ENCODE data around the gene TMEM187. TPM values are rescaled to one million over a fixed set of nuclear protein-coding genes. Genes with fewer than 3 reads are reported as not detected.

Gene TMEM187
- total RNA-seq, 1 donor from 2014 or later: 19.2 TPM

DNA sequence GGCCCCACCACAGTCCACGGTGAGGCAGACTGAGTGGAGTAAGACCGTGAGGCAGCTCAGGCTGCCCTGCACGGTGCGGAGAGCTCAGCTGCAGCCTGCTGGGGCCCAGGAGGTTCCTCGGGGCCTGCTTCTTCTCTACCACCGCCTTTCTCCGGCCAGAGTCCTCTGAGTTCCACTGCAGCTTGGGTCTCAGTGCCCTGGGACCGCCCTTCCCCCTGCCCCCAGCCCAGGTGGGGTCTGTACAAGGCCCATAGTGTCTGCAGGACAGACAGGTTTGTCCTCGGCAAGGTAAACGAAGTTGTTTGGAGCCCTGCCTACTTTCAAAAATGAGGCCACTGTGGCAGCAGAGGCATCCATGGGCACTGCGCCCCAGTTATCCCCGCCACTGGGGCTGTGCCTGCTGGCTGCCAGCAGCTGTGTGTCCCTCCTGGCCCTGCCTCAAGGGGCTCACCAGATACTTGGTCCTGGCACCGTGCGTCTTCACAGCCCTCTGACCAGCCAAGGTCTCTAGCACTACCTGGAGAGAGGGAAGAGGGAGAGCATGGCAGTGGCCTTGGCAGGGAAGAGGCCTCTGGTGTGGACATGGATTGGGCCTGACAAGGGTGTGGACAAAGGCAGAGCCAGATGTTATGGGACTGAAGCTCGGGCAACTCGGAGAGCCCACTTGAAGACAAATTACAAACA, 43.2 kb downstream of the TMEM187 start:
- Mint-ChIP-seq H3K4me1 (ENCODE audit: unreplicated experiment) (peaks cover 15% of the 10 kb centered on the region), H3K9me3 (ENCODE audit: unreplicated experiment) (no peaks in the 10 kb centered on the region)

DNA sequence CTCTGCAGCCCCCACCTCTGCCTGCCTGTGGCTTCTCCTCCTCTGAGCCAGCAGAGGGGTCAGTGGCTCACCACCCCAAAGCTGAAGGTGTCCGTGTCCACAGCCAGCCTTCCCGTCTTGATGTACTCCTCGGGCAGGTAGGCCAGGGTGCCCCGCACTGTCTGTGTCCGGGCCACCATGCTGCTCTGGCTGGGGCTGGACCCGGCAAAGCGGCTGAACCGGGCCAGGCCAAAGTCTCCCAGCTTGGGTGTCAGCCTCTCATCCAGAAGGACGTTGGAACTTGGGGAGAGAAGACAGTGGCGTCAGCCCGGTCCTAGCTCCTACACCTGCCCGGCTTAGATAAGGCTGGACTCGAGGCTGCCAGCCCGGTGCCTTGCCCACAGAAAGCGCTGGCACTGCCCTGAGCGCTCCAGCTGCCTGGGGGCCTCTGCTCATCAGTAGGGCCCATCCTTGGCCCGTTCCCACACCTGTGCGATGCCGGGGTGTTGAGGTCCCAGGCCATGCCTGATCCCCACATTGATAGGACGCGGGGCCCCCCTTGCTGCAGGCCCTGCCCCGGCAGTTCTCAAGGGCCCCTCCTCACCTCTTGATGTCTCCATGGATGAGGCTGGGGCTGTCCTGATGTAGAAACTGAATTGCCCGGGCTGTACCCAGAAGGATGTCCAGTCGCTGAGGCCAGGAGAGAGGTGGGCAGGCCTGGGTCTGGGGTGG, 44.0 kb downstream of the TMEM187 start:
- peaks cover 3% of the 10 kb centered on the region for H3K36me3 Mint-ChIP-seq (ENCODE audit: unreplicated experiment)
- H3K27ac Mint-ChIP-seq (ENCODE audit: unreplicated experiment): no peak overlapping the region
- DNase-seq (ENCODE audit: extremely low spot score, unreplicated experiment): no peak
- TF ChIP-seq, protein P1, sequence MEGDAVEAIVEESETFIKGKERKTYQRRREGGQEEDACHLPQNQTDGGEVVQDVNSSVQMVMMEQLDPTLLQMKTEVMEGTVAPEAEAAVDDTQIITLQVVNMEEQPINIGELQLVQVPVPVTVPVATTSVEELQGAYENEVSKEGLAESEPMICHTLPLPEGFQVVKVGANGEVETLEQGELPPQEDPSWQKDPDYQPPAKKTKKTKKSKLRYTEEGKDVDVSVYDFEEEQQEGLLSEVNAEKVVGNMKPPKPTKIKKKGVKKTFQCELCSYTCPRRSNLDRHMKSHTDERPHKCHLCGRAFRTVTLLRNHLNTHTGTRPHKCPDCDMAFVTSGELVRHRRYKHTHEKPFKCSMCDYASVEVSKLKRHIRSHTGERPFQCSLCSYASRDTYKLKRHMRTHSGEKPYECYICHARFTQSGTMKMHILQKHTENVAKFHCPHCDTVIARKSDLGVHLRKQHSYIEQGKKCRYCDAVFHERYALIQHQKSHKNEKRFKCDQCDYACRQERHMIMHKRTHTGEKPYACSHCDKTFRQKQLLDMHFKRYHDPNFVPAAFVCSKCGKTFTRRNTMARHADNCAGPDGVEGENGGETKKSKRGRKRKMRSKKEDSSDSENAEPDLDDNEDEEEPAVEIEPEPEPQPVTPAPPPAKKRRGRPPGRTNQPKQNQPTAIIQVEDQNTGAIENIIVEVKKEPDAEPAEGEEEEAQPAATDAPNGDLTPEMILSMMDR (IDR thresholded peaks at IDR 0.05): no peak
- H3K4me1 Mint-ChIP-seq (ENCODE audit: unreplicated experiment): peaks cover 15% of the 10 kb centered on the region
- no peaks in the 10 kb centered on the region for H3K9me3 Mint-ChIP-seq (ENCODE audit: unreplicated experiment)
- no peaks in the 10 kb centered on the region for H3K27me3 Mint-ChIP-seq (ENCODE audit: unreplicated experiment)
- no peak overlapping the region for H3K4me3 Mint-ChIP-seq (ENCODE audit: unreplicated experiment)

More for the DNA sequence above, 43.2 kb downstream of the TMEM187 start:
- no peak overlapping the region for H3K27ac Mint-ChIP-seq (ENCODE audit: unreplicated experiment)
- TF ChIP-seq, protein P1 (IDR thresholded peaks at IDR 0.05): no peak
- peaks cover 3% of the 10 kb centered on the region for H3K36me3 Mint-ChIP-seq (ENCODE audit: unreplicated experiment)
- no peak for DNase-seq (ENCODE audit: extremely low spot score, unreplicated experiment)
- no peak overlapping the region for H3K4me3 Mint-ChIP-seq (ENCODE audit: unreplicated experiment)
- H3K27me3 Mint-ChIP-seq (ENCODE audit: unreplicated experiment): no peaks in the 10 kb centered on the region

DNA sequence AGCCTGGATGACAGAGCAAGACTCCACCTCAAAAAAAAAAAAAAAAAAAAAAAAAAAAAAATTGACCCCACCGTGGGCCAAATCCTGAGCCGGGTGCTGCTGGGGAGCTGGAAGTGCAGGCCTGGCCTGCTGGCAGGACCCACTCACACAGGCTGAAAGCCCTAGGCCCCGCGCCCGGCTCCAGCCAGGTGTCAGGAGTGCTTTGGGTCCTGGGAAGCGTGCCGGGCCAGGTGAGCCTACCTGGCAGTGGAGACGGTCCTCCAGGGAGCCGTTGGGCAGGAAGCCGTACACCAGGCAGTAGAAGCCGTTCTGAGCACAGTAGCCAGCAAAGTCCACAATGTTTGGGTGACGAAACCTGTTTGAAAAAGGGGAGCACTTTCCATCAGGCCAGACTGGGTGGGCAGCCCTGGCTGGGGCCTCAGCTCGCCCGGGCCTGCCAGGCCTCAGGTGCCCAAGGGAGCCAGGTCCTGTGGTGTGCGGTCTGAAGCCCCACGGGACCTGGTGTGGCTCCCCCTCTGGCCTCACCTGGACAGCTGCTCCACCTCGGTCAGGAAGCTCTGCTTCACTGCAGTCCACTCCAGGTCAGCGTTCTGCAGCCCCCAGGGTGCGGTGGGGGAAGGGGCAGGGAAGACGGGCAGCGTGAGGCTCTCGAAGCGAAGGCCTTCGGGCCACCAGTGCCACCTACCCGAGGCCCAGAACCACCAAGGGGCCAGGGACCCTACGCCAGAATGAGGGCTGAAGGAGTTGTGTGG, 45.4 kb downstream of the TMEM187 start:
- Mint-ChIP-seq H3K4me1 (ENCODE audit: unreplicated experiment) (peaks cover 15% of the 10 kb centered on the region), H3K27ac (ENCODE audit: unreplicated experiment) (no peak overlapping the region), H3K27me3 (ENCODE audit: unreplicated experiment) (no peaks in the 10 kb centered on the region), H3K4me3 (ENCODE audit: unreplicated experiment) (peak overlapping the region; percentile 22), H3K36me3 (ENCODE audit: unreplicated experiment) (peaks cover 3% of the 10 kb centered on the region), H3K9me3 (ENCODE audit: unreplicated experiment) (no peaks in the 10 kb centered on the region)
- no peak for DNase-seq (ENCODE audit: extremely low spot score, unreplicated experiment)
- TF ChIP-seq, protein P1 (IDR thresholded peaks at IDR 0.05): no peak

DNA sequence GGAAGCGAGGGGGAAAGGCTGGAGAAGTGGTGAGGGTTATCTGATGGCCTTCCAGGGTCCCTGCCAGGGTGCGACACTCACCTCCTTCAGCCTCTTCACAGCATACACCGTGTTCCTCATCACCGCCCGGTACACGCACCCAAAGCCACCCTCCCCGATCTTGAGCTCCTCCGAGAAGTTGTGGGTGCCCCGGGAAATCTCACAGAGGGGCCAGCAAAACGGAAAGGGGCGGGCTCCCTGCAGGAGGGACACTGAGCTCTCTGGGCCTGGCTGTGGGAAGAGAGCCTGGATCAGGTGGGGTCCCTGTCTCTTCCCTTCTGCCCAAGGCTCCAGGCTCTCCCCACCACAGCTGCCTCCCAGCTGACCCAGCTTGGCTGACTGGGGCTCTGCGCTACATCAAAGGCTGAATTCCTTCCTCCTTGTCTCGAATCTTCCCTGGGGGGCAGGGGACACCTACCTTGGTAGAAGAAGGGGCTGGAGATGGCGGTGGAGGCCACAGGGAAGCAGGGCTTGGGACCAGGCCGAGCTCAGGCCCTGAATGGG, 46.0 kb downstream of the TMEM187 start:
- Mint-ChIP-seq H3K4me1 (ENCODE audit: unreplicated experiment) (peaks cover 10% of the 10 kb centered on the region), H3K9me3 (ENCODE audit: unreplicated experiment) (no peaks in the 10 kb centered on the region), H3K27me3 (ENCODE audit: unreplicated experiment) (no peaks in the 10 kb centered on the region), H3K4me3 (ENCODE audit: unreplicated experiment) (peak overlapping the region; percentile 76), H3K27ac (ENCODE audit: unreplicated experiment) (peak overlapping the region; percentile 85), H3K36me3 (ENCODE audit: unreplicated experiment) (peaks cover 3% of the 10 kb centered on the region)
- DNase-seq (ENCODE audit: extremely low spot score, unreplicated experiment): no peak
- TF ChIP-seq, protein P1 (IDR thresholded peaks at IDR 0.05): no peak

Measured in osteocyte (in vitro differentiated cells).